ENCODE measurements around the gene PDLIM3.

Gene PDLIM3

GRCh38 chr4:185465707-185466106 is 69.6 kb downstream of the PDLIM3 start:
- H3K9ac ChIP-seq (ENCODE audit: low read depth, low read length): no peak overlapping the region
- H3K36me3 ChIP-seq (ENCODE audit: control insufficient read depth, insufficient read depth, low read length): no peaks in the 10 kb centered on the region
- H3K9me3 ChIP-seq (ENCODE audit: control insufficient read depth, insufficient read depth, low read length): no peaks in the 10 kb centered on the region
- H3K27me3 ChIP-seq (ENCODE audit: control insufficient read depth, insufficient read depth, low read length): peaks cover 21% of the 10 kb centered on the region
- H3K4me1 ChIP-seq (ENCODE audit: control insufficient read depth, insufficient read depth, low read length): peaks cover 3% of the 10 kb centered on the region
- no peak overlapping the region for H3K4me3 ChIP-seq (ENCODE audit: low read depth, low read length)

DNA sequence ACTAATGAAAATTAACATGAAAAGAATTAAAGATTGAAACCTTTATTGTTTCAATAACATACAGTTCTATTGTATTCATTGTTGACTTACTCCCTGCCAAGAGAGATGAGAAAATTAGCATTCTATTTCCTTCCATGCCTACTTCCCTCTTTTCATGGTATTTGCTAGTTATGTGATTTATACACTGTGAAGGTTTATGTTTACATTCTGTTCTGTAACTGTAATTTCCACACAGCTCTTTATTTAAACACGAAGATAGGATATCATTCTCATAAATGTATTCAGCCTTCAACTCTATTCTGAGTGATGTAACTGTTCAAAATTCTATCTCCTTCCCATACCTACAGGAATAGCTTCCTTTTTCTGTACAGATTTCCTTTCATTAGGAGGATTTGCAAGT is 70.4 kb downstream of the PDLIM3 start:
- Histone ChIP-seq H3K4me1 (ENCODE audit: control insufficient read depth, insufficient read depth, low read length) (peaks cover 3% of the 10 kb centered on the region), H3K9ac (ENCODE audit: low read depth, low read length) (no peak overlapping the region), H3K9me3 (ENCODE audit: control insufficient read depth, insufficient read depth, low read length) (no peaks in the 10 kb centered on the region), H3K36me3 (ENCODE audit: control insufficient read depth, insufficient read depth, low read length) (no peaks in the 10 kb centered on the region), H3K4me3 (ENCODE audit: low read depth, low read length) (no peak overlapping the region), H3K27me3 (ENCODE audit: control insufficient read depth, insufficient read depth, low read length) (peaks cover 13% of the 10 kb centered on the region)

GRCh38 chr4:185464183-185464582 is 71.1 kb downstream of the PDLIM3 start:
- Histone ChIP-seq H3K27me3 (ENCODE audit: control insufficient read depth, insufficient read depth, low read length) (peaks cover 8% of the 10 kb centered on the region), H3K9ac (ENCODE audit: low read depth, low read length) (no peak overlapping the region)

DNA sequence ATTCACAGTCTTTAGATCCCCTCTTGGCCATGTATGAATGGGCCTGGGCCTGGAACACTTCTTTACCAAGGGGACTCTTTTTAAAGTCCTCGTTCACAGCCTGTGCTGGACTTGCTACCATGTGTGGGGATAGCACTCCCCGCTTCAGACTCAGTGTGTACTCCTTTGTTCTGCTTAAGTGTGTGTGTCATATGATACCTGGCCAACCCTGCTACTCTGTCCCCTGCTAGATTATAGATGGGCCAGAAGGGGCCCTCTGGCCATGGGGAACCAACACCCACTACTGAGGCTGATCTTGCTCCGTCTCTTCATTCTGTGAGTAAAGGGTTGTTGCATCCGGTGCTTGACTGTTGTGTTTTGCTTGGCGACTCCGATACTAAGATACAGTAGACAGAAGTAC is 71.8 kb downstream of the PDLIM3 start:
- H3K36me3 ChIP-seq (ENCODE audit: control insufficient read depth, insufficient read depth, low read length): no peaks in the 10 kb centered on the region
- H3K9ac ChIP-seq (ENCODE audit: low read depth, low read length): no peak overlapping the region
- peaks cover 5% of the 10 kb centered on the region for H3K27me3 ChIP-seq (ENCODE audit: control insufficient read depth, insufficient read depth, low read length)
- H3K4me1 ChIP-seq (ENCODE audit: control insufficient read depth, insufficient read depth, low read length): peaks cover 3% of the 10 kb centered on the region
- H3K9me3 ChIP-seq (ENCODE audit: control insufficient read depth, insufficient read depth, low read length): no peaks in the 10 kb centered on the region
- no peak overlapping the region for H3K4me3 ChIP-seq (ENCODE audit: low read depth, low read length)

More at GRCh38 chr4:185464183-185464582, 71.1 kb downstream of the PDLIM3 start:
- Histone ChIP-seq H3K9me3 (ENCODE audit: control insufficient read depth, insufficient read depth, low read length) (no peaks in the 10 kb centered on the region), H3K36me3 (ENCODE audit: control insufficient read depth, insufficient read depth, low read length) (no peaks in the 10 kb centered on the region), H3K4me3 (ENCODE audit: low read depth, low read length) (no peak overlapping the region), H3K4me1 (ENCODE audit: control insufficient read depth, insufficient read depth, low read length) (peaks cover 3% of the 10 kb centered on the region)

- Histone ChIP-seq H3K9me3 (ENCODE audit: control insufficient read depth, insufficient read depth, low read length) (no peaks in the 10 kb centered on the region), H3K4me3 (ENCODE audit: low read depth, low read length) (no peak overlapping the region), H3K4me1 (ENCODE audit: control insufficient read depth, insufficient read depth, low read length) (peaks cover 8% of the 10 kb centered on the region), H3K36me3 (ENCODE audit: control insufficient read depth, insufficient read depth, low read length) (no peaks in the 10 kb centered on the region), H3K9ac (ENCODE audit: low read depth, low read length) (no peak overlapping the region), H3K27me3 (ENCODE audit: control insufficient read depth, insufficient read depth, low read length) (no peaks in the 10 kb centered on the region)
Measured at GRCh38 chr4:185461565-185461964, 73.7 kb downstream of the PDLIM3 start.

- peaks cover 4% of the 10 kb centered on the region for H3K4me1 ChIP-seq (ENCODE audit: control insufficient read depth, insufficient read depth, low read length)
- no peak overlapping the region for H3K9ac ChIP-seq (ENCODE audit: low read depth, low read length)
- H3K27me3 ChIP-seq (ENCODE audit: control insufficient read depth, insufficient read depth, low read length): no peaks in the 10 kb centered on the region
- H3K36me3 ChIP-seq (ENCODE audit: control insufficient read depth, insufficient read depth, low read length): no peaks in the 10 kb centered on the region
- no peak overlapping the region for H3K4me3 ChIP-seq (ENCODE audit: low read depth, low read length)
- no peaks in the 10 kb centered on the region for H3K9me3 ChIP-seq (ENCODE audit: control insufficient read depth, insufficient read depth, low read length)
Measured at GRCh38 chr4:185457136-185457535, 78.2 kb downstream of the PDLIM3 start.

- Histone ChIP-seq H3K9ac (ENCODE audit: low read depth, low read length) (no peak overlapping the region), H3K4me3 (ENCODE audit: low read depth, low read length) (no peak overlapping the region), H3K27me3 (ENCODE audit: control insufficient read depth, insufficient read depth, low read length) (no peaks in the 10 kb centered on the region), H3K4me1 (ENCODE audit: control insufficient read depth, insufficient read depth, low read length) (peaks cover 4% of the 10 kb centered on the region), H3K36me3 (ENCODE audit: control insufficient read depth, insufficient read depth, low read length) (no peaks in the 10 kb centered on the region), H3K9me3 (ENCODE audit: control insufficient read depth, insufficient read depth, low read length) (no peaks in the 10 kb centered on the region)
Measured at GRCh38 chr4:185456131-185456530, 79.2 kb downstream of the PDLIM3 start.

Measured in iPS-15b (cell line).